Mucosa of descending colon (tissue), 3 donors: ENCODE data around the gene RLBP1. TPM values are rescaled to one million over a fixed set of nuclear protein-coding genes. Genes with fewer than 3 reads are reported as not detected.
A peak's percentile ranks its signal among the peaks of the same experiment; 100 is the strongest.

Experiments used
- ATAC-seq: fragments of 200-7000 bp; cut with Tn5 transposase; one replicate; pipeline ENCODE4 v1.9.1; 2020; ENCODE audit warnings: mild to moderate bottlenecking, moderate library complexity
- DNase-seq, 3 donors: peaks; one replicate each; pipeline ENCODE4 v3.0.0-alpha.2; 2020
- H3K36me3 ChIP-seq: fragments of 200-600 bp; one replicate; pipeline ENCODE4 v1.8.0; 2021; ENCODE audit warnings: low read depth, mild to moderate bottlenecking
- H3K4me1 ChIP-seq: fragments of 200-600 bp; one replicate; pipeline ENCODE4 v1.8.0; 2021; ENCODE audit warnings: low read depth, mild to moderate bottlenecking
- H3K4me3 ChIP-seq: fragments of 200-600 bp; one replicate; pipeline ENCODE4 v1.8.0; 2021; ENCODE audit warnings: mild to moderate bottlenecking
- H3K9me3 ChIP-seq: fragments of 200-600 bp; one replicate; pipeline ENCODE4 v1.8.0; 2021; ENCODE audit warnings: mild to moderate bottlenecking
- intact Hi-C, 2 donors: fragments of 100-400 bp; cut with DNase I in 1 of 2; cut with micrococcal nuclease in 1 of 2; formaldehyde crosslinking; loops; one replicate each; pipeline versions ENCODE4 v1.11.0 to v1.11.1; 2022; cut with DNase I, micrococcal nuclease
- total RNA-seq, 3 donors: library from RNA; stranded (reverse); fragmentation: NEBNext Ultra II Directional in 2 of 3; extraction: Animal tissue kit (Norgen Biotek cat#: 25700) in 2 of 3; gene quantifications; one replicate each; pipeline versions ENCODE4 v1.2.1 to v1.2.4, GENCODE V29; 2021 to 2023
- TF ChIP-seq, protein P1 (sequence below): fragments of 200-600 bp; IDR thresholded peaks from one replicate; pipeline ENCODE4 v1.8.0; 2022; ENCODE audit warnings: antibody characterized with exemption, mild to moderate bottlenecking
- donor health status: DM: no; HTN: no; CAD: no; lungs with moderate emphysema.
- donor health status: DM: no; HTN: no; CAD: no.
- donor health status: DM: no; HTN: yes; CAD: no.

Gene RLBP1
- total RNA-seq, 3 donors from 2014 or later = 2.1 TPM; not detected in 2

DNA sequence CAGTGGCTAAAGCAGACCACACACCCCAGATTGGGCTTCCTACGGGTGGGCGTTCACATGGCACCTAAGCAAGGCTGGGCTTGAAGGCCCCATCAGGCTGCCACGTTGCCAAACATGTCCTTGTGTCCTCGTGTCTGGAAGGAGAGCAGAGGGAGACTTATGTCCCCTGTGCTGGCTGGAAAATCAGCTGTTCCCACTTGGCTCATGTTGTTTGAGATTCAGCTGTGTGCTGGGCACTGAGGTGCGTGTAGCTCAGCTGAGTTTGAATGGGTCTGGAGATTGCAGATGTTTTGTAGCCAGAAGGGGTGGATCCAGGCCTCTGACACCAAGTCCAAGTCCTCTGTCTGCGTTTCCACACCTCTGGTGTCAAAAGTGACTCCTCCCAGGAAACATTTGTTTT, 34.6 kb downstream of the RLBP1 start:
- intact Hi-C loops = no loop called here
- DNase-seq (no peak), ATAC-seq (no peak)
- H3K4me3 ChIP-seq = no peak overlapping the region
- TF ChIP-seq, protein P1, sequence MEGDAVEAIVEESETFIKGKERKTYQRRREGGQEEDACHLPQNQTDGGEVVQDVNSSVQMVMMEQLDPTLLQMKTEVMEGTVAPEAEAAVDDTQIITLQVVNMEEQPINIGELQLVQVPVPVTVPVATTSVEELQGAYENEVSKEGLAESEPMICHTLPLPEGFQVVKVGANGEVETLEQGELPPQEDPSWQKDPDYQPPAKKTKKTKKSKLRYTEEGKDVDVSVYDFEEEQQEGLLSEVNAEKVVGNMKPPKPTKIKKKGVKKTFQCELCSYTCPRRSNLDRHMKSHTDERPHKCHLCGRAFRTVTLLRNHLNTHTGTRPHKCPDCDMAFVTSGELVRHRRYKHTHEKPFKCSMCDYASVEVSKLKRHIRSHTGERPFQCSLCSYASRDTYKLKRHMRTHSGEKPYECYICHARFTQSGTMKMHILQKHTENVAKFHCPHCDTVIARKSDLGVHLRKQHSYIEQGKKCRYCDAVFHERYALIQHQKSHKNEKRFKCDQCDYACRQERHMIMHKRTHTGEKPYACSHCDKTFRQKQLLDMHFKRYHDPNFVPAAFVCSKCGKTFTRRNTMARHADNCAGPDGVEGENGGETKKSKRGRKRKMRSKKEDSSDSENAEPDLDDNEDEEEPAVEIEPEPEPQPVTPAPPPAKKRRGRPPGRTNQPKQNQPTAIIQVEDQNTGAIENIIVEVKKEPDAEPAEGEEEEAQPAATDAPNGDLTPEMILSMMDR = no peak
- H3K9me3 ChIP-seq = no peaks in the 10 kb centered on the region
- no peaks in the 10 kb centered on the region for H3K36me3 ChIP-seq
- no peaks in the 10 kb centered on the region for H3K4me1 ChIP-seq

DNA sequence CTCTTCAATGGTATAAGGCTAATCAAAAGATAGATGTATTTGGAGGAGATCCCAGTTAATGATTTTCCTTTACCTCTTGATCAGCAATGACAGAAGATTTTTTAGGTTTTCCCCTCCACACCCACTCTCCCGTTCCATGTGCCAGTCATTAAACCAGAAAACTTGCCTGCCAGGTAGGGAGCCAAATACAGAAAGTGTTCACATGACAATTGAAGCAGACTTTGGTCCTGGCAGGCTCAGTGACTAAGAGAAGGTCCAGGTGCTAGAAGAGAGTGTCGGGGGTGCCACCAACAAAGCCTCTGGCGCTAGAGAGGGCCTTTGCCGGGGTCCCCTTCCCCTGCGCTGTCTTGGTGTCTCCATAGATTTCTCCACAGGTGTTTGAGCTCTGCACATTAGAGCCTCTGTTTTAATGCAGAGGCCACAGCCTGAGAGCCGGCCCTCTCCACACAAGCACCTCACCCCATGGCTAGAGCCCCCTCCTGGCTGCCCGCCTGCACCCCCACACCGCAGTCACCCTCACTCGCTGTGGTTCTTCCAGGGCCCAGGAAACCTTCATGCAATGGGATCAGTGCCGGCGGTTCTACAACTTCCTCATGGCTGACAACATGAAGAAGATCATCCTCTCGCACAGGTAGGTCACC, 36.4 kb downstream of the RLBP1 start:
- ATAC-seq (no peak), DNase-seq (no peak)
- TF ChIP-seq, protein P1 = no peak
- Histone ChIP-seq H3K36me3 (no peaks in the 10 kb centered on the region), H3K4me3 (no peak overlapping the region), H3K9me3 (no peaks in the 10 kb centered on the region), H3K4me1 (no peaks in the 10 kb centered on the region)
- intact Hi-C loops = no loop called here

DNA sequence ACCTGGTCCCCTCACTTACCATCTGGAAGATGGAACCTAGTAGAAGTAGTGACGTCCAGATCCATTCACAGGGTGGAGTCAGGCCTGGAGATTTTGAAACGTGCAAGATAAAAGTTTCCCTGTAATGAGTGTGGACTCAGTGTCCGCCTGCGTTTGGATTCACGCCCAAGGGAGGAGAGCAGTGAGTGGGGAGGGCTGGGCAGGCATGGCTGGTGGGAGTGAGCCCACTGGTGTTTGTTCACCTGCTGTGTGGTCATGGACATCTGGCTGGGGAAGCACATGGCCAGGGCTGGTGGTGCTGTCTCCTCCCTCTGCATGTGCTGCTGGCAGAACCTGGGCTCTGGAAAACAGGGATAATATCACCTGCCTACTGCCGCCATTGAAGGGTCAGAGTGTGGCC, 37.0 kb downstream of the RLBP1 start:
- intact Hi-C loops = no loop called here
- Histone ChIP-seq H3K4me3 (no peak overlapping the region), H3K4me1 (no peaks in the 10 kb centered on the region), H3K9me3 (no peaks in the 10 kb centered on the region), H3K36me3 (no peaks in the 10 kb centered on the region)
- TF ChIP-seq, protein P1 = no peak
- DNase-seq = no peak
- peak; percentile 79 for ATAC-seq

DNA sequence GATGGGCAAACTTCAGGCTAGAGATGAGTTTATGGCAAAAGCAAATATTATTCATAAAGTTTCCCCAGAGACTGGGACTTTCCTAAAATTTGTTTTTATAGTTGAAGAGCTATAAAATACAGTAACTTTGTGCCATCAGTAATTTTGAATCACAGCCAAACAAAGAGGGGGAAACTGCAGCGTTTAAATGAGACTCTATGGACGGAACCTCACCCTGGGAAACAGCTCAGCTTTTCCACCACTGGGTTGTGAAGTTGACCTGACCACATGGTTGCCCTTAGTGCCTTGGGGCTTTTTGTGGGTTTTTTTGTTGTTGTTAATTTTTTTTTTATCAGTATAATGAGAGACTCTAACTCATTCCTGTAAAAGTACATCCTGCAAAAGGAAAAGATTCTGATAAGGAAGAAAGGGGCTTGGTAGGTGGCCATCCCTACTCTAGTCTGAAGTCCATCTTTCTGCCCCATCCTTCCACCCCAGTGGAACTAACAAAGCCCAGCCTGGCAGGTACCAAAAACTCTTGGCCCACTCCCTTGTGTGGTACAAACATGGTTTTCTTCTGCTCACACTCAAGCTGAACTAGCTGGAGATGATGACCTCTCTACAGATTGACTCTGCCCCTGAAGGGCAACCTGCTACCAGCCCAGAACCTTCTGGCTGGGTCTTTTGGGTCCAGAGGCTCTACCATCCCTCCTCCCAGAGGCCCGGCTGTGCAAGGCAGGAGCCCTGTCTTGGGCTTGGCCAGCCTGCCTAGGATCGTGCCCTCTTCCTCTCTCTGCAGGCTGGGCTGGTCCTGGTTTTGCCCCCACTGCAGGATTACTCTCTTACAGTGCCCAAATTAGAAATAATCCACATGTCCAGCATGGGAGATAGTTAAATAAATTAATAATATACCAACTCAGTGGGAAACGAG, 41.2 kb downstream of the RLBP1 start:
- DNase-seq (no peak), ATAC-seq (no peak)
- intact Hi-C loops = loop anchor here (5.0 to 10.0 kb wide), 2 partner anchors 123 to 275 kb away; no protein-coding TSS in a partner anchor
- Histone ChIP-seq H3K4me3 (no peak overlapping the region), H3K9me3 (no peaks in the 10 kb centered on the region), H3K4me1 (no peaks in the 10 kb centered on the region), H3K36me3 (no peaks in the 10 kb centered on the region)
- TF ChIP-seq, protein P1 = no peak

DNA sequence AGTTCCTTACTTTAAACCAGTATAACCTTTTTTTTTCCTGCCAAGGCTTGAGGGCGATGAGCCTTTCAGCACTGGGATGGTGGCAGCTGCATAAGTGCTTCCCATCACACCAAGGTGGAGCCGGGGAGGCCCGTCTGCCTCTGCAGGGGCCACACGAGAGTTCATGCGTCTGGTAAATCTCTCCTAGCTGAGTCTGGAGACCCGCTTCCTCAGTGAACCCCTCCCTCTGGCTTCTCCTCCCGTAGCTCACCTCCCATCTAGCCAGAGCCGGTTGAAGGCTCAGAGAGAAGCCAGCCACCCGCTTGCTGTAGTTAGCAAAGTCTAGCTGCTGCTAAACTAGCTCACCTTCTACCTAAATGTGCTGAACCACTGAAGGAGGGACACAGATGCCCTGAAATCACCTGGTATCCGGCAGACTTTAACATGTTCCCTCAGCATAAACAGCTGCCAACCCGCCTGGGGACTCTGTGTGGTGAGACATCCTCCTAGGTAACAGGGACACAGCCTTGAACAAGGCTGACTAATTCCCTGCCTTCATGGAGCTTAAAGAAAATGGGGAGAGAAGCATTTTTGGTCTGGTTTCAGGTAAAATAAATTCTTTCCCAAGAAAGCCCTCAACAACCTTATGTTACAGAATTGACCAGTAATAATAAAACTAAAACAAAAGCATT, 42.9 kb downstream of the RLBP1 start:
- DNase-seq (no peak), ATAC-seq (no peak)
- no peaks in the 10 kb centered on the region for H3K4me1 ChIP-seq
- TF ChIP-seq, protein P1 = no peak
- H3K9me3 ChIP-seq = no peaks in the 10 kb centered on the region
- intact Hi-C loops = loop anchor here (5.0 to 10.0 kb wide), 2 partner anchors 121 to 274 kb away; no protein-coding TSS in a partner anchor
- no peak overlapping the region for H3K4me3 ChIP-seq
- H3K36me3 ChIP-seq = no peaks in the 10 kb centered on the region
